Hindlimb muscle (tissue), 1 donor: ENCODE measurements around the gene PDE6B. TPM values are rescaled to one million over a fixed set of nuclear protein-coding genes. Genes with fewer than 3 reads are reported as not detected.
"Not testable (repeated sequence)": the region's sequence is repeated elsewhere in the genome, so short reads cannot be mapped to it uniquely, and the experiment has no call there.

Experiments used
- DNase-seq: peaks from one replicate; pipeline ENCODE4 v3.0.0-alpha.2; 2013
- polyA plus RNA-seq: library from polyadenylated mRNA; unstranded; fragments of 120-200 nt; gene quantifications from one replicate; pipeline ENCODE4 v1.2.1, GENCODE V29; 2013; ENCODE audit not compliant: insufficient read length

The PDE6B gene
- polyA plus RNA-seq, 1 donor, result 17.0 TPM

DNA sequence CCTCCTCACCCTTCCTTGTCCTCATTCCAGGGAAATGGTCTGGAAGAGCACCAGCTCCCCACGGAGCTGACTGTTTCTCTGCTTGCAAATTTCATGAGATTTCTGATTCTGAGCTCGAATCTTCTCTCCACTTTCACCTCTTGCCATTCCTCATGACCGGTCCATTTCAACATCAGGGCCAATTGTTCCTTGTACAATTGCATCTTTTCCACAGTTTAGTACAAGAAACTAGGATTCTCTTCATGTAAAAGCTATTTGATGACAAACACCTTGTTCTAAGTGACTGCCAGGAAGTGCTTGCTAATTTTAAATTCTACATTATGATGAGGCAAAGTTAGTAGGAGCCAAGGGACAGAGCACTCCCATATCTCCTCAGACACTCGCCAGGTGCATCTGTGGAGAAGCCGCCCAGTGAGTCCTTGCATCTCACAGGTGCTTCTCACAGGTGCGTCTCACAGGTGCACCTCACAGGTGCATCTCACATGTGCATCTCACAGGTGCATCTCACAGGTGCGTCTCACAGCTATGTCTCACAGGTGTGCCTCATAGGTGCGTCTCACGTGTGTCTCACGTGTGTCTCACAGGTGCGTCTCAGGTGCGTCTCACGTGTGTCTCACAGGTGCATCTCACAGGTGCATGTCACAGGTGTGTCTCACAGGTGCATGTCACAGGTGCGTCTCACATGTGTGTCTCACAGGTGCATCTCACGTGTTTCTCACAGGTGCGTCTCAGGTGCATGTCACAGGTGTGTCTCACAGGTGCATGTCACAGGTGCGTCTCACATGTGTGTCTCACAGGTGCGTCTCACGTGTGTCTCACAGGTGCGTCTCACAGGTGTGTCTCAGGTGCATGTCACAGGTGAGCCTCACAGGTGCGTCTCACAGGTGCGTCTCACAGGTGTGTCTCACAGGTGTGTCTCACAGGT lies 3.0 kb upstream of the PDE6B start:
- DNase-seq, result no peak

DNA sequence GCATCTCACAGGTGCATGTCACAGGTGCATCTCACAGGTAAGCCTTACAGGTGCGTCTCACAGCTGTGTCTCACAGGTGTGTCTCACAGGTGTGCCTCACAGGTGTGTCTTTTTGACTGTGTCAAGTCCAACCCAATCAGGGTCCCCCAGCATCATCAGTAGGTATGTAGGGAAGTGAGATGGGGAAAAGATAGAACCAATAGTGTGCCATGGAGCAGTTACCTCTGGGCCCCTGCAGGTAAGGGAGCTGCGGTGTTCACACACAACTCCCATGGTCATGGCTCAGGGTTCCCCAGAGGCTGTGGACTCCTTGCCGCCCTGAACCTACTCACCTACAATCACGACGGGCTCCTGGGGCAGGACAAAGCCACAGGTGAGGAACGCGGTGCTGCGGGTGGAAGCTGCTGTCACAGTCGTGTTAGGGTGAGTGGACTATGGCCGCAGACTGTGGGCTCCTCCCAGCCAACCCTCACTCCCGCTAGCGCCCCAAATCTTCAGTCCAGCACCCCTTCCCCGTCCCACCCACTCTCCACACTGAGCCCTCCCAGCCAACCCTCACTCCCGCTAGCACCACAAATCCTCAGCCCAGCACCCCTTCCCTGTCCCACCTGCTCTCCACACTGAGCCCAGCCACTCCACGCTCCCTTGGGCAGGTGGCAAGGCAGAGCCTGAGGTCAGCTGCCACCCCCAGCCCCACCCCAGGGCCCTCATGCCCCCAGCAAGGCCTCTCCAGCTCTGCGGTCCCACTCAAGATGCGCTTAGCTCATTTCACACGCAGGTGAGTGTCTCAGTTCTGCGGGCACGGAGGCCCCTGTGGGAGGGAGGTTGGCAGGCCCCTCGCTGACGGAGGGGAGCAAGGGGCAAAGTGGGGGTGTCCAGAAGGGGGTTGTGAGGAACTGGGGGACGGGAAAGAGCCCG lies 2.1 kb upstream of the PDE6B start:
- DNase-seq, result no peak

DNA sequence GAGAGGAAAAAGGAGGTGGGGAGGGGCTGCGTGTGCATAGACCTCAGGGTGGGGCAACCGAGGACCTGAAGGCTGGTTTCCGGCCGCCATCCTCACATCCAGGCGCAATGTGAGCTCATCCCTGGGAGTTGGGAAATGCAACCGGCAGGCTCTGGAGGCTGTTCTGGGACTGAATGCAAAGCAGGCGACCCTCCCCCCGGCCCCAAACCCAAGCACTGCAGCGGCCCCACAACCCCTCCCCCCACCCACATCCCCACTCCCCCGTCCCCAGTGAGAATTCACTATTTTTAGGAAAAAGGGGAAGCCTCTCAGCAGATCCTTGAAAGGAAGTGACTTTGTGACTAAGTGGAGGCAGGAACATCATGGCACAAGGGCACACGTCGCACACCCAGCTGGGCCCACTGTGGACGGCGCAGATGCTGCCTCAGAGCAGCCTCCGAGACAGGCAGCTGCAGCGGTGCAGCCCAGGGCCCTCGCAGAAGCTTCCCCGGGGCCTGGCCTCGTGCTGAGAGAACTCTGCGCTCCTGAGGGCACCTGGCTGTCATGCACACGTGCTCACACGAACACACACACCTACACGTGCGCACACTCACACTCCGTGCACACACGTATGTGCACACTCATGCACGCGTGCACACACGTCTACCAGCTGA lies 1.3 kb upstream of the PDE6B start:
- no peak for DNase-seq

DNA sequence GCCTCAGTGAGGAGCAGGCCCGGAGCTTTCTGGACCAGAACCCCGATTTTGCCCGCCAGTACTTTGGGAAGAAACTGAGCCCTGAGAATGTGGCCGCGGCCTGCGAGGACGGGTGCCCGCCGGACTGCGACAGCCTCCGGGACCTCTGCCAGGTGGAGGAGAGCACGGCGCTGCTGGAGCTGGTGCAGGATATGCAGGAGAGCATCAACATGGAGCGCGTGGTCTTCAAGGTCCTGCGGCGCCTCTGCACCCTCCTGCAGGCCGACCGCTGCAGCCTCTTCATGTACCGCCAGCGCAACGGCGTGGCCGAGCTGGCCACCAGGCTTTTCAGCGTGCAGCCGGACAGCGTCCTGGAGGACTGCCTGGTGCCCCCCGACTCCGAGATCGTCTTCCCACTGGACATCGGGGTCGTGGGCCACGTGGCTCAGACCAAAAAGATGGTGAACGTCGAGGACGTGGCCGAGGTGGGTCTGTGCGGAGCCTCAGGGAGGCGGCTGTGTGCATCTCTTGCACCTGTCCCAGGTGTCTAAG lies 323 bp downstream of the PDE6B start:
- no peak for DNase-seq

GRCh38 chr4:626201-627091 lies 1.1 kb downstream of the PDE6B start:
- no peak for DNase-seq

- DNase-seq, result no peak
Observed at GRCh38 chr4:627347-628125, 2.2 kb downstream of the PDE6B start.

GRCh38 chr4:628311-628741 lies 3.0 kb downstream of the PDE6B start:
- no peak for DNase-seq

- no peak for DNase-seq
Observed at GRCh38 chr4:628821-629635, 3.7 kb downstream of the PDE6B start.

DNA sequence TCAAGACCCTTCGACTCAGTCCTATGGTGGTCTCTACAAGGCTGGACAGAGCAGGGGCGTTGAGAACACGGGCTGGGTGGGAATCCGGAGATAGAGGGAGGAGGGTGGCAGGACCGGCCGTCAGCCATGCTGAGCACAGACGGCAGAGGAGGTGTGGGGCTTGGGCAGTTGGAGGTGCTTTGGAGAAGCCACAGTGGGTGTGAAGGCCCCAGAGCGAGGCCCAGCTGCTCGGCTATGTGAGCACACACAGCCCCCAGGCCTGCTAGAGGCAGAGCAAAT lies 4.2 kb downstream of the PDE6B start:
- DNase-seq, result no peak

DNA sequence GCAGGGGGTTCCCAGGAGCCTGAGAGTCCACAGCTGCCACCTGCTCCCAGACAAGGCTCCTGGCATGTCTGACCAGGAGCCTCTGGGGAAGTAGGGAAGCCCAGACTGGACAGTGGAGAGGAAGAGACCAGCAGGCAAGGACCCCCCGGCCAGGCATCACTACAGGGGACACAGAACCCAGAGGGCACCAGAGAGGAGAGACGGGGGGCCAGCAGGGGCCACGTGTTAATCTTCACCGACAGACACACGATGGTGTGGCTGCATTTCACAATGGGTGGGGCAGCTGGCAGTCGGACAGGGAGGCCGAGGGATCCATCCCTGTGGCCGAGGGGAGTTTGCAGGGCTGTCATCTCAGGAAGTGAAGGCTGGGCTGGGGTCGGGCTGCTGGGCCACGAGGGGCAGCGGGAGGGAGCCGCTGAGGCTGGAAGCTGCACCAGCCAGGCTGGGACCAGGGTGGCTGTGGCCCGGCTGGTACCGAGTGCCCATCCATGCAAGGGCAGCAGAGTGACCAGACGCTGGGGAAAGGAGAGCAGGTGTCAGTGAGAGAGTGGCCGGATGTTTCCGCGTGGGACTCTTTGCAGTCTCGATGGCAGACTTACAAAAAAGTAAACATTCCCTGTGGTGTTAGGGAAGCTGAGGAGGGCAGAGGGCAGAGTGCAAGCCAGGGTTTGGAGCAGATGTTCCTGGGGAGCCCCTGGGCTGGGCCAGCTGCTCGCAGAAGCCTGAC lies 4.7 kb downstream of the PDE6B start:
- DNase-seq, result no peak

- no peak for DNase-seq
Observed at GRCh38 chr4:630656-631055, 5.3 kb downstream of the PDE6B start.

- no peak for DNase-seq
Observed at GRCh38 chr4:632196-632790, 6.9 kb downstream of the PDE6B start.

DNA sequence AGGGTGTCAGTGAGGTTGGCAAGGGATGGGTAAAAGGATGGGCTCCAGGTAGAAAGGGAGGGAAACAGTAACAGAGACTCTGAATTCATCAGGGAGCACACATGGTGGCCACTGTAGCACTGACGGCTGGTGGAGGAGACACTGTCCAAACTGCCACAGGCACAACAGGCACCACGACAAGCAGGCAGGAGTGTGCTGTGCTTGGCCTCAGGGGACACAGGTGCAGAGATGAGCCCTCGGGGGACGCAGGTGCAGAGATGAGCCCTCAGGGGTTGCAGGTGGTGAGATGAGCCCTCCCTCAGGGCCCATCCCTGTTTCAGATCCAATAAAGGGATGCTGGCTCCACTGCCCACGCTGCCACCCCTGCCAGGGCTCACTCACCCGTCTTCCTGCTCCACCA lies 7.6 kb downstream of the PDE6B start:
- DNase-seq, result no peak

- DNase-seq, result no peak
Observed at GRCh38 chr4:633406-633805, 8.0 kb downstream of the PDE6B start.

- no peak for DNase-seq
Observed at GRCh38 chr4:633976-634598, 8.7 kb downstream of the PDE6B start.

DNA sequence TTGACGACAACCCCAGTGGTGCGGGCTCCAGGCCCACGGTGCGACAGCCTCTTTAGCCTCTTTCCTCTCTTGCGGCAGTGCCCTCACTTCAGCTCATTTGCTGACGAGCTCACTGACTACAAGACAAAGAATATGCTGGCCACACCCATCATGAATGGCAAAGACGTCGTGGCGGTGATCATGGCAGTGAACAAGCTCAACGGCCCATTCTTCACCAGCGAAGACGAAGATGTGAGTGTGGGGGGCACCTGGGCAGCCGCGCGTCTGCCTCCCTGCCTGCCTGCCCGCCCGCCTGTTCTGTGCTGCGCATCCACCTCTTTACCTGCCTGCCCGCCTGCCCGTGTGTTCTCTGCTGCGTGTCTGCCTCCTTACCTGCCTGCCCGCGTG lies 9.2 kb downstream of the PDE6B start:
- DNase-seq, result no peak

- not testable (repeated sequence) for DNase-seq
Observed at GRCh38 chr4:635066-635835, 9.9 kb downstream of the PDE6B start.
